Uterus (tissue), 4 donors: Measurements from ENCODE around the gene KCNQ2. TPM values are rescaled to one million over a fixed set of nuclear protein-coding genes. Genes with fewer than 3 reads are reported as not detected.

Experiments used
- DNase-seq, 2 donors: peaks; one replicate each; pipeline ENCODE4 v3.0.0-alpha.2; 2019 to 2020
- H3K27ac ChIP-seq, 2 donors: fragments of 200-600 bp; sonication (generic); 1 replicate in 1 of 2; 2 replicates in 1 of 2; pipeline ENCODE4 v1.5.1; 2016 to 2018
- H3K27me3 ChIP-seq, 2 donors: fragments of 200-600 bp; sonication (generic); one replicate each; pipeline ENCODE4 v1.5.1; 2018 to 2019; ENCODE audit warnings: control low read depth in 1 of 2
- H3K36me3 ChIP-seq, 2 donors: fragments of 200-600 bp; sonication (generic); one replicate each; pipeline ENCODE4 v1.5.1; 2019; ENCODE audit warnings: control low read depth in 1 of 2
- H3K4me1 ChIP-seq, 2 donors: fragments of 200-600 bp; sonication (generic); one replicate each; pipeline ENCODE4 v1.5.1; 2018 to 2019; ENCODE audit warnings: control low read depth in 1 of 2
- H3K4me3 ChIP-seq, 2 donors: fragments of 200-600 bp; sonication (generic); 1 replicate in 1 of 2; 2 replicates in 1 of 2; pipeline ENCODE4 v1.5.1; 2018 to 2019; ENCODE audit warnings: mild to moderate bottlenecking in 1 of 2
- H3K9me3 ChIP-seq, 2 donors: fragments of 200-600 bp; sonication (generic); one replicate each; pipeline ENCODE4 v1.5.1; 2019; ENCODE audit warnings: control low read depth in 1 of 2
- CTCF ChIP-seq, 4 experiments: fragments of 200-600 bp in 2 of 4; fragments of 450-650 bp in 2 of 4; sonication (generic) in 2 of 4; IDR thresholded peaks; one replicate each; pipeline ENCODE4 v1.5.1; 2016 to 2019; ENCODE audit warnings: antibody characterized with exemption in 4 of 4, mild to moderate bottlenecking in 2 of 4, moderate library complexity in 1 of 4
- POLR2A ChIP-seq, 2 donors: fragments of 450-650 bp; IDR thresholded peaks; one replicate each; pipeline ENCODE4 v1.6.1; 2016; ENCODE audit warnings: antibody characterized with exemption in 2 of 2, mild to moderate bottlenecking in 1 of 2, moderate library complexity in 1 of 2
- intact Hi-C: fragments of 100-400 bp; cut with DNase I; formaldehyde crosslinking; loops from one replicate; pipeline ENCODE4 v1.15.1; 2023; ENCODE audit warnings: low total_unique reads
- total RNA-seq, 4 donors: library from RNA; depleted of rRNA in 3 of 4; stranded (reverse); fragments of >200 nt in 3 of 4; gene quantifications; one replicate each; pipeline versions ENCODE4 v1.1.0 to v1.2.4, GENCODE V29; 2014 to 2023
- donor health status: DM: yes; HTN: yes; CAD: no.

The KCNQ2 gene
- total RNA-seq, 4 donors from 2014 or later, result 1.2 to 4.9 TPM; not detected in 2

- TF ChIP-seq CTCF (IDR thresholded peaks at IDR 0.05) (no peak), POLR2A (IDR thresholded peaks at IDR 0.05) (no peak)
- no peaks in the 10 kb centered on the region for H3K27me3 ChIP-seq
Measured at GRCh38 chr20:63422653-63423052, 49.8 kb downstream of the KCNQ2 start.

GRCh38 chr20:63421913-63422312 lies 50.5 kb downstream of the KCNQ2 start:
- H3K9me3 ChIP-seq, result no peaks in the 10 kb centered on the region
- no peaks in the 10 kb centered on the region for H3K36me3 ChIP-seq
- H3K27ac ChIP-seq, result no peak overlapping the region
- DNase-seq, result no peak
- intact Hi-C loops, result no loop called here
- H3K27me3 ChIP-seq, result no peaks in the 10 kb centered on the region
- H3K4me1 ChIP-seq, result no peaks in the 10 kb centered on the region
- no peak overlapping the region for H3K4me3 ChIP-seq
- TF ChIP-seq POLR2A (IDR thresholded peaks at IDR 0.05) (no peak), CTCF (IDR thresholded peaks at IDR 0.05) (no peak)

More at GRCh38 chr20:63422653-63423052, 49.8 kb downstream of the KCNQ2 start:
- no peak for DNase-seq
- H3K9me3 ChIP-seq, result no peaks in the 10 kb centered on the region
- no peaks in the 10 kb centered on the region for H3K4me1 ChIP-seq
- H3K4me3 ChIP-seq, result no peak overlapping the region
- intact Hi-C loops, result no loop called here
- H3K27ac ChIP-seq, result no peak overlapping the region
- H3K36me3 ChIP-seq, result no peaks in the 10 kb centered on the region

DNA sequence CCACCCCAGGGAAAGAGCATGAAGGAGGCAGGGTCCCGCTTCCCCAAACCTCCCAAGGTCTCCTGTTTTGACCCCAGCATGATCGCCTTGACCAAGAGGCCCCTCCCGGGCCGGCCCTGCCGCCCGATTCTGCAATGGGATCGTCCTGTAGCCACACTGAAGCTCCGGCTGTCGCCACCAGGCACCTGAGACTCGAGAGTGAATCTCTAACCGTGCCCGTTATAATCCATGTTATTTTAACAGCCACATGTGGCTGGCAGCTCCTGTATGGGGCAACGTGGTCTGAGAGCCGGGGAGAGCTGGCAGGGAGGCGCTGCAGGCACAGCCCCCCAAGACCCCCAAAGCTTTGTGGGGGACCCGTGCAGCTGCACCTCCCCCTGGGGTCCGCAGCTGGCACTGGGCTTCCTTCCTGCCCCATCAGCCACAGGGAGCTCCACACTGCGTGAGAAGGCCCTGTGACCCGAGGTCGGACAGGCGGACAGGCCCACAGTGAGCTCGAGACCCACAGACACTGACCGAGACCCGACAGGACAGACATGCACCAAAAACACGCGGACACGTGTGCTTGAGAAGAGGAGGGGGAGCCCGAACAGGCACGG lies 51.3 kb downstream of the KCNQ2 start:
- H3K4me3 ChIP-seq, result no peak overlapping the region
- DNase-seq, result no peak
- H3K9me3 ChIP-seq, result no peaks in the 10 kb centered on the region
- TF ChIP-seq POLR2A (IDR thresholded peaks at IDR 0.05) (no peak), CTCF (IDR thresholded peaks at IDR 0.05) (no peak)
- H3K36me3 ChIP-seq, result no peaks in the 10 kb centered on the region
- no peak overlapping the region for H3K27ac ChIP-seq
- no peaks in the 10 kb centered on the region for H3K27me3 ChIP-seq
- intact Hi-C loops, result no loop called here
- no peaks in the 10 kb centered on the region for H3K4me1 ChIP-seq

- TF ChIP-seq CTCF (IDR thresholded peaks at IDR 0.05), result no peak
- TF ChIP-seq POLR2A (IDR thresholded peaks at IDR 0.05), result no peak
Measured at GRCh38 chr20:63420359-63421093, 51.9 kb downstream of the KCNQ2 start.

DNA sequence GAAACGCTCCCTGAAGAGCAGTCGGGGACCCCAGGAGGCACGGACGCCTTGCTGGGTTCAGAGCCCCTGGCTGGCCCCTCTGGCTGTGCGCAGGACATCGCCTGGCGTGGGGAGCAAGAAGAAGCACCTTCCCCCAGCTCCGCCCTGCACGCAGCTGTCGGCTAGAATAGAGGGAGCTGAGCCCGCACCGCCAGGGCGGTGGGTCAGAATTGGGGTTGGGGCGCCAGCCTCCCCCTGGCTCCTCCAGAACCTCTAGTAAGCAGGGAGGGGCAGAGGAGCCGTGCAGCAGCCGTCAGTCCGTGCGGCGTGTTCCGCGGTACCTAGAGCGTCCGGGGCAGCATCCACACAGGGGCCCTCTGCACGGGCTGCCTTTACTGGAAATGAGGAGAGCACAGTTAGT lies 53.2 kb downstream of the KCNQ2 start:
- no peak for DNase-seq
- no peaks in the 10 kb centered on the region for H3K4me1 ChIP-seq
- H3K27me3 ChIP-seq, result no peaks in the 10 kb centered on the region
- intact Hi-C loops, result no loop called here
- H3K4me3 ChIP-seq, result no peak overlapping the region
- no peaks in the 10 kb centered on the region for H3K36me3 ChIP-seq
- no peaks in the 10 kb centered on the region for H3K9me3 ChIP-seq
- TF ChIP-seq POLR2A (IDR thresholded peaks at IDR 0.05) (no peak), CTCF (IDR thresholded peaks at IDR 0.05) (no peak)
- no peak overlapping the region for H3K27ac ChIP-seq

More at GRCh38 chr20:63420359-63421093, 51.9 kb downstream of the KCNQ2 start:
- Histone ChIP-seq H3K9me3 (no peaks in the 10 kb centered on the region), H3K27me3 (no peaks in the 10 kb centered on the region), H3K36me3 (no peaks in the 10 kb centered on the region), H3K4me3 (no peak overlapping the region), H3K4me1 (no peaks in the 10 kb centered on the region), H3K27ac (no peak overlapping the region)
- no peak for DNase-seq
- intact Hi-C loops, result no loop called here
